Right cardiac atrium (tissue), 5 donors: Measurements from ENCODE around the gene ZNF407. TPM values are rescaled to one million over a fixed set of nuclear protein-coding genes. Genes with fewer than 3 reads are reported as not detected.
A peak's percentile ranks its signal among the peaks of the same experiment; 100 is the strongest.
"Not testable (repeated sequence)": the region's sequence is repeated elsewhere in the genome, so short reads cannot be mapped to it uniquely, and the experiment has no call there.

Source experiments
- ATAC-seq, 2 donors: fragments of 200-7000 bp; cut with Tn5 transposase; one replicate each; pipeline versions ENCODE4 v1.8.0 to v1.9.1; 2020; ENCODE audit warnings: moderate library complexity in 2 of 2, mild to moderate bottlenecking in 1 of 2
- DNase-seq, 3 donors: peaks; one replicate each; pipeline ENCODE4 v3.0.0-alpha.2; 2020
- H3K27ac ChIP-seq: one replicate; pipeline ENCODE4 v1.5.1; 2013; ENCODE audit warnings: mild to moderate bottlenecking, low read length, control low read depth, moderate library complexity
- H3K27me3 ChIP-seq: one replicate; pipeline ENCODE4 v1.6.1; 2013; ENCODE audit not compliant: control insufficient read depth, insufficient read depth
- H3K4me1 ChIP-seq: one replicate; pipeline ENCODE4 v1.6.1; 2013; ENCODE audit warnings: low read length; ENCODE audit not compliant: control insufficient read depth, insufficient read depth
- H3K4me3 ChIP-seq: one replicate; pipeline ENCODE4 v1.5.1; 2013; ENCODE audit warnings: low read length, control low read depth
- H3K9me3 ChIP-seq: one replicate; pipeline ENCODE4 v1.6.1; 2013; ENCODE audit warnings: low read length; ENCODE audit not compliant: control insufficient read depth
- WGBS: extraction: QIAGEN DNeasy Blood & Tissue Kit; methylation state at CpG from one replicate; pipeline ENCODE4 v1.1.7; 2013; 5-methylcytosine and 5-hydroxymethylcytosine counted together
- intact Hi-C, 4 donors: fragments of 100-400 bp; cut with DNase I; formaldehyde crosslinking; loops; one replicate each; pipeline versions ENCODE4 v1.11.0 to v1.14.0; 2022 to 2023
- polyA plus RNA-seq: library from polyadenylated mRNA; stranded (reverse); fragments of 200-250 nt; gene quantifications from one replicate; pipeline ENCODE4 v1.2.3, GENCODE V29; 2013
- total RNA-seq, 4 donors: library from RNA; stranded (reverse); fragmentation: NEBNext Ultra II Directional; extraction: Animal tissue kit (Norgen Biotek cat#: 25700); gene quantifications; one replicate each; pipeline ENCODE4 v1.2.1, GENCODE V29; 2021
- donor health status: healthy with polysubstance abuse.
- donor health status: DM: no; HTN: yes; CAD: no.
- donor health status: DM: no; HTN: no; CAD: no.
- donor health status: DM: no; HTN: yes; CAD: no; lungs with severe emphysema.
- donor health status: DM: yes; HTN: yes; CAD: no.

The ZNF407 gene
- total and polyA plus RNA-seq, 5 donors = 3.8 to 14.7 (median 12.7) TPM

GRCh38 chr18:75081486-75081885, 483.8 kb downstream of the ZNF407 start:
- Histone ChIP-seq H3K4me3 (no peak overlapping the region), H3K27ac (no peak overlapping the region), H3K4me1 (no peaks in the 10 kb centered on the region), H3K9me3 (no peaks in the 10 kb centered on the region), H3K27me3 (no peaks in the 10 kb centered on the region)
- WGBS = 87% methylated on average over 8 of the region's 8 CpGs
- DNase-seq (no peak), ATAC-seq (no peak)
- intact Hi-C loops = no loop called here

DNA sequence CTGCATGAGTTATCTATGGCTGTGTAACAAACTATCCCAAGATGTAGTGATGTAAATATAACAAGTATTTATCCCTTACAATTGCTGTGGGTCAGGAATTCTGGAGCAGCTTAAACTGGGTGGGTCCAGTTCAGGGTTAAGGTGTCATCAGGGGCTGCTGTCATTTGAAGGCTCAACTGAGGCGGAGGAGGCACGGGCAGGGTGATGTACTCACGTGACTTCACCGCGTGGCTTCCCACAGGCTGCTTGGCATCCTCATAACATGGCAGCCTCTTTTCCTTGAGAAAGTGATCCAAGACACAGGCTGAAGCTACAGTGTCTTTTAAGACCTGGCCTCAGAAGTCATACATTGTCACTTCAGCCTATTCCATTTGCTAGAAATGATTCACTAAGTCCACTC, 485.5 kb downstream of the ZNF407 start:
- WGBS = 96% methylated on average over 5 of the region's 5 CpGs
- Histone ChIP-seq H3K27ac (no peak overlapping the region), H3K4me1 (no peaks in the 10 kb centered on the region), H3K27me3 (no peaks in the 10 kb centered on the region), H3K9me3 (no peaks in the 10 kb centered on the region), H3K4me3 (no peak overlapping the region)
- no peak for ATAC-seq
- intact Hi-C loops = no loop called here
- DNase-seq = no peak

DNA sequence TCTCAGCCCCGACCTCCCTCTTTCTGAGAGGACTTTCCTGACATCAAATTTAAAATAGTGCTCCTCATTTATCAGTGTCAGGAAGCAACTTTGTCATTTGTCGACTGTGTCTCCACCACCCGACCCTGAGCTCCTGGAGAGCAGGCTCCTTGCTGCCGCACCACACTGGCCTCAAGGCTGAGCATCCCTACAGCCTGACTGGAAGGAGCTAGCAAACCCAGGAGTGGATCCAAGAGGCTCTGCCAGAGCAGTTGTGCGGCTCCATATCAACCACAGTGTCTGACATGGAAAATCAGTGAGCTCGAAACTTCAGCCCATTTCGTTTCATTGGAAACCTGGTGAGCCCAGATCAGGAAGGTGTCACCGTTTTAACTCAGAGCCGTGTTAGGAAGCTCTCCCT, 486.1 kb downstream of the ZNF407 start:
- no peak for ATAC-seq
- intact Hi-C loops = no loop called here
- no peaks in the 10 kb centered on the region for H3K4me1 ChIP-seq
- H3K9me3 ChIP-seq = no peaks in the 10 kb centered on the region
- no peaks in the 10 kb centered on the region for H3K27me3 ChIP-seq
- WGBS = 85% methylated on average over 9 of the region's 9 CpGs
- no peak for DNase-seq
- H3K4me3 ChIP-seq = no peak overlapping the region
- no peak overlapping the region for H3K27ac ChIP-seq

GRCh38 chr18:75085676-75086075, 488.0 kb downstream of the ZNF407 start:
- ATAC-seq = not testable (repeated sequence)

GRCh38 chr18:75086494-75087034, 488.9 kb downstream of the ZNF407 start:
- WGBS = 96% methylated on average over 9 of the region's 9 CpGs
- Histone ChIP-seq H3K27me3 (no peaks in the 10 kb centered on the region), H3K4me3 (no peak overlapping the region), H3K4me1 (no peaks in the 10 kb centered on the region), H3K27ac (no peak overlapping the region), H3K9me3 (no peaks in the 10 kb centered on the region)
- DNase-seq (no peak), ATAC-seq (no peak)
- intact Hi-C loops = no loop called here

More at GRCh38 chr18:75085676-75086075, 488.0 kb downstream of the ZNF407 start:
- intact Hi-C loops, DNase-seq, H3K4me3 ChIP-seq, H3K27ac ChIP-seq, H3K27me3 ChIP-seq, H3K9me3 ChIP-seq, H3K4me1 ChIP-seq: not testable (repeated sequence)
- 94% methylated on average over 8 of the region's 8 CpGs for WGBS

GRCh38 chr18:75087119-75088020, 489.7 kb downstream of the ZNF407 start:
- intact Hi-C loops = no loop called here
- H3K27me3 ChIP-seq = no peaks in the 10 kb centered on the region
- DNase-seq (no peak), ATAC-seq (no peak)
- no peak overlapping the region for H3K4me3 ChIP-seq
- H3K27ac ChIP-seq = no peak overlapping the region
- H3K4me1 ChIP-seq = no peaks in the 10 kb centered on the region
- 97% methylated on average over 43 of the region's 43 CpGs for WGBS
- no peaks in the 10 kb centered on the region for H3K9me3 ChIP-seq

DNA sequence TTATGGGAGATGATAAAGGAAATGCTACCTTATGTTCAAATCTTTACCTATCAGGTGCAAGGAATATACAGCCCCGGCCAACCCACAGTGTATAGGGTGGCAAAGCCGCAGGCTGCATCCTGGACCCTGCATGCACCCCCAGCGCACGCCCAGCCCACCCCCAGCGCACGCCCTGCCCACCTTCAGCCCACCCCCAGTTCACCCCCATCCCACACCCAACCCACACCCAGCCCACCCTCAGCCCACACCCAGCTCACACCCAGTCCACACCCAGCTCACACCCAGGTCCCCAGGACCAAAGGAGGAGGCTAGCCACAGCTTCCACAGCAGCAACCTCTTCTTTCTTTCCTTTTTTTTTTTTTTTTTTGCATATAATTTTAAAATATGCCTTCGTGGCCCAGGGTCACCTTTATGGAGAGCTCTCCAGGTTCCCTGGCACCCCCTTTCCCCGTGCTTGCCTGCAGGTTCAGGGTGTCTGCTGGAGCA, 490.4 kb downstream of the ZNF407 start:
- H3K27me3 ChIP-seq = no peaks in the 10 kb centered on the region
- intact Hi-C loops = no loop called here
- 94% methylated on average over 8 of the region's 8 CpGs for WGBS
- H3K9me3 ChIP-seq = no peaks in the 10 kb centered on the region
- no peak overlapping the region for H3K27ac ChIP-seq
- DNase-seq (no peak), ATAC-seq (no peak)
- H3K4me3 ChIP-seq = no peak overlapping the region
- no peaks in the 10 kb centered on the region for H3K4me1 ChIP-seq

DNA sequence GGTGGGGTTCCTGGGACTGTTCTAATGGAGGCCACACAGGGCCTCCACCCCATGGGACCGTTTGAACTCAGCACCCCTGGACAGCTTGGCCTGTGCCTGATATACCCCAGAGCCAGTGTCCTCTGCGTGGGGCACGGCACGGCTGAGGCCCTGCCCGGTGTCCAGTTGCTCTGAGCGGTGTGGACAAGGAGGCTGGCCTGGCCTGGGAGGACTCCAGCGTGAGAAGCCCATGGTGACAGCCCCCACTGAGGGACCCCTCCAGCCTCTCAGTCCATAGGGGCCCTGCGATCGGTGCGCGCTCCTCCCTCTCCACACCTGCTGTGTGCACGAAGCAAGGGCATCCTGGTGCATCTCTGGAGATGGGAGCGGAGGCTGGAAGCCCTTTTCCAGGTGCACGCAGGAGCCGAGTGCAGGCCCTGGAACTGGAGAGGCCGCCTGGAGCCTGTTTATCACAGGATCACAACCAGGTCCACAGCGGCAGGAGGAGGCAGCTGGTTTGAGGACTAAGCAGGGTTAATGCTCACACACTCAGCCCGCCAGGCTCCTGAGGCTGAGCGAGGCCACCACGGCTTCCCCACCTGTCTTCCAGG, 491.0 kb downstream of the ZNF407 start:
- intact Hi-C loops = no loop called here
- Histone ChIP-seq H3K4me1 (no peaks in the 10 kb centered on the region), H3K9me3 (no peaks in the 10 kb centered on the region), H3K27me3 (no peaks in the 10 kb centered on the region), H3K4me3 (no peak overlapping the region), H3K27ac (no peak overlapping the region)
- DNase-seq = no peak
- 93% methylated on average over 20 of the region's 20 CpGs for WGBS
- ATAC-seq = peak in 1 of 2 donors; percentile 40

DNA sequence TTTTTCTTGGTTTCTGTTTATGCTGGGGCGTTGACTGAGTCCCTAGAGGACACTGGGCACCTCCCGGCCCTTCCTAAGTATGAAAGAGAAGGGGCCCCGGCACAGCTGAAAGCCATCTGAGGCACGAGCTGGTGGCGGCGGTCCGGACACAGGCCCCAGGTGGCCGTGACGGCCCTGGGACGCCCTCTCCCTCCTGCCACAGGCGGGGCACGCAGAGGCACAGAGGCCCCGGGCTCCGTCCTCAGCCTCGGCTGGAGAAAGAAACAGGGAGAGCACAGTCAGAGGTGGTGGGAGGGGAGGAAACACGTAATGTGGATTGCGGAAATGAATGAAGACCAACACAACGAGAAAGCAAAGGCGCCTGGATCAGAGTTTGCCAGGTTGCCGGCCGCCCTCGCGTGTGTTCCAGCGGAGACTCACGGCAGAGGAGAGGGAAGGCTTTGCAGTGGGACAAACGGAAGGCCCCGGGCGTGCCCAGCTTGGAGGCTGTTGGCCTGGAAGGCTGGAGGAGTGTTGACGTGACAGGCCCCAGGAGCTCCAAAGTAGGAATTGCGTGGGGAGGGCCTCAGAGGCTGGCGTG, 492.2 kb downstream of the ZNF407 start:
- H3K9me3 ChIP-seq = no peaks in the 10 kb centered on the region
- no peaks in the 10 kb centered on the region for H3K4me1 ChIP-seq
- no peak overlapping the region for H3K27ac ChIP-seq
- no peak for ATAC-seq
- H3K4me3 ChIP-seq = no peak overlapping the region
- intact Hi-C loops = no loop called here
- DNase-seq = no peak
- H3K27me3 ChIP-seq = no peaks in the 10 kb centered on the region
- 88% methylated on average over 31 of the region's 31 CpGs for WGBS

GRCh38 chr18:75090336-75090735, 492.7 kb downstream of the ZNF407 start:
- intact Hi-C loops = no loop called here
- DNase-seq (no peak), ATAC-seq (no peak)
- 85% methylated on average over 22 of the region's 22 CpGs for WGBS
- no peak overlapping the region for H3K4me3 ChIP-seq
- H3K4me1 ChIP-seq = no peaks in the 10 kb centered on the region
- no peaks in the 10 kb centered on the region for H3K27me3 ChIP-seq
- H3K27ac ChIP-seq = no peak overlapping the region
- no peaks in the 10 kb centered on the region for H3K9me3 ChIP-seq
